B cell (primary cell): ENCODE results near the gene CMIP.

Experiments used
- EZH2 ChIP-seq: IDR thresholded peaks from 2 replicates; pipeline ENCODE4 v1.6.1; 2012; ENCODE audit warnings: borderline replicate concordance, low read depth, mild to moderate bottlenecking, moderate library complexity, low read length; ENCODE audit not compliant: insufficient read depth, poor library complexity, severe bottlenecking
- TF ChIP-seq, protein P1 (sequence below): fragments of 200-600 bp; IDR thresholded peaks from one replicate; pipeline ENCODE4 v1.8.0; 2022; ENCODE audit warnings: antibody characterized with exemption, mild to moderate bottlenecking

DNA sequence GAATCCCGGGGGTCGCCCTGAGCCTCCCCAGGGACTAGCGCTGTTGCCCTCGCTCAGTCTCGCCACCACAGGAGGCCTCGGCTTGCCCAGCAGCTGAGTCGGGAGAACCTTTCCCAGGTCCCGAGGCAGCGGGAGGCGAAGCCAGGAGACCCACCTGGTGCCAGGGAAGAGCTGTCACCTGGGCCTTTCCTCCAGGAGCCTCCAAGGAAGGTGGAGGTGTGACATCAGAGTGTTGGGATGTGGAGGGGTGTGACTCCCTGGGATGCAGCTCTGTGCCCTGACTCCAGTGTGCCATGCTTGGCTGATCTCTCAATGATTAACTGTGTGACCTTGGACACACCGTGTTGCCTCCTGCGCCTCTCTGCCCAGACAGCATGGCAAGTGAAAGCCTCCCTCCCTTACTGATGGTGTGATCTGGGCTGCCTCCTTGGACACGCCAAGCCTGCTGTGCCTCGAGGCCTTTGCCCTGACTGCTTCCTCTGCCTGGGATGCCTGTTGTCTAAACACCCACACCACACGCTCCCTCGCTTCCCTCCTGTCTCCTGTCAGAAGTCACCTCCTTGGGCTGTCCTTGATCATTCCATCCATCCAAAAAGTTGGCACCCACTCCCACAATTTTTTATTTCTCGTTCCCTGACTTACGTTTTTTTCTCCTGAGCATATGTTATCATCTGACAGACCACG is 88.0 kb downstream of the CMIP start:
- TF ChIP-seq, protein P1, sequence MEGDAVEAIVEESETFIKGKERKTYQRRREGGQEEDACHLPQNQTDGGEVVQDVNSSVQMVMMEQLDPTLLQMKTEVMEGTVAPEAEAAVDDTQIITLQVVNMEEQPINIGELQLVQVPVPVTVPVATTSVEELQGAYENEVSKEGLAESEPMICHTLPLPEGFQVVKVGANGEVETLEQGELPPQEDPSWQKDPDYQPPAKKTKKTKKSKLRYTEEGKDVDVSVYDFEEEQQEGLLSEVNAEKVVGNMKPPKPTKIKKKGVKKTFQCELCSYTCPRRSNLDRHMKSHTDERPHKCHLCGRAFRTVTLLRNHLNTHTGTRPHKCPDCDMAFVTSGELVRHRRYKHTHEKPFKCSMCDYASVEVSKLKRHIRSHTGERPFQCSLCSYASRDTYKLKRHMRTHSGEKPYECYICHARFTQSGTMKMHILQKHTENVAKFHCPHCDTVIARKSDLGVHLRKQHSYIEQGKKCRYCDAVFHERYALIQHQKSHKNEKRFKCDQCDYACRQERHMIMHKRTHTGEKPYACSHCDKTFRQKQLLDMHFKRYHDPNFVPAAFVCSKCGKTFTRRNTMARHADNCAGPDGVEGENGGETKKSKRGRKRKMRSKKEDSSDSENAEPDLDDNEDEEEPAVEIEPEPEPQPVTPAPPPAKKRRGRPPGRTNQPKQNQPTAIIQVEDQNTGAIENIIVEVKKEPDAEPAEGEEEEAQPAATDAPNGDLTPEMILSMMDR = no peak
- no peak for TF ChIP-seq EZH2
